CD4-positive, alpha-beta T cell treated with Interferon gamma for 1 hour (primary cell): Measurements from ENCODE around the gene CD14.
A peak's percentile ranks its signal among the peaks of the same experiment; 100 is the strongest.
"Not testable (repeated sequence)": the region's sequence is repeated elsewhere in the genome, so short reads cannot be mapped to it uniquely, and the experiment has no call there.

Experiments
- DNase-seq: peaks from one replicate; pipeline ENCODE4 v3.0.0-alpha.2; 2020

CD14 gene

GRCh38 chr5:140633021-140633471, at the start of gene CD14:
Gene CD14 (minus strand): TSS chr5:140633175. CDS start chr5:140633071, 104 bp downstream.
- DNase-seq: peak; percentile 70

GRCh38 chr5:140678993-140679392, 46.0 kb upstream of the CD14 start:
- no peak for DNase-seq

GRCh38 chr5:140677947-140678346, 45.0 kb upstream of the CD14 start:
- no peak for DNase-seq

GRCh38 chr5:140674629-140675028, 41.7 kb upstream of the CD14 start:
- no peak for DNase-seq

- DNase-seq: no peak
These were observed 41.2 kb upstream of the CD14 start for GRCh38 chr5:140674211-140674610.

- no peak for DNase-seq
These were observed 40.4 kb upstream of the CD14 start, which contains the start of gene DND1 for GRCh38 chr5:140673187-140673976. Gene DND1 (minus strand): TSS chr5:140673576. CDS start chr5:140673542, 34 bp downstream.

- DNase-seq: peak; percentile 11
These were observed 39.6 kb upstream of the CD14 start for GRCh38 chr5:140672455-140673186.

- no peak for DNase-seq
These were observed 38.6 kb upstream of the CD14 start for GRCh38 chr5:140671472-140672125.

- not testable (repeated sequence) for DNase-seq
These were observed 38.1 kb upstream of the CD14 start for GRCh38 chr5:140671035-140671434.

- peak; percentile 95 for DNase-seq
These were observed 31.6 kb upstream of the CD14 start, which contains the start of gene WDR55 for GRCh38 chr5:140664359-140665119. Gene WDR55 (plus strand): TSS chr5:140664904. CDS start chr5:140664913, 9 bp downstream.

GRCh38 chr5:140664030-140664358, 31.0 kb upstream of the CD14 start:
- no peak for DNase-seq

GRCh38 chr5:140660371-140660770, 27.4 kb upstream of the CD14 start:
- not testable (repeated sequence) for DNase-seq

GRCh38 chr5:140658870-140659269, 25.9 kb upstream of the CD14 start:
- no peak for DNase-seq

GRCh38 chr5:140647042-140647419, 14.1 kb upstream of the CD14 start:
- no peak for DNase-seq

- no peak for DNase-seq
These were observed 9.7 kb upstream of the CD14 start for GRCh38 chr5:140642718-140643117.

GRCh38 chr5:140641716-140642115, 8.7 kb upstream of the CD14 start:
- DNase-seq: no peak

GRCh38 chr5:140639148-140639981, 6.4 kb upstream of the CD14 start, which contains the start of gene TMCO6:
Gene TMCO6 (plus strand): TSS chr5:140639451. CDS start chr5:140639528, 77 bp downstream.
- peak; percentile 97 for DNase-seq

GRCh38 chr5:140638898-140639147, 5.8 kb upstream of the CD14 start:
- DNase-seq: not testable (repeated sequence)

- no peak for DNase-seq
These were observed 4.6 kb upstream of the CD14 start for GRCh38 chr5:140637371-140638100.

GRCh38 chr5:140635291-140636257, 2.6 kb upstream of the CD14 start:
- no peak for DNase-seq
